Fibroblast of lung (primary cell): ENCODE measurements around the gene ACTMAP.

Experiments
- EZH2 ChIP-seq: IDR thresholded peaks from 2 replicates; pipeline ENCODE4 v1.5.1; 2012; ENCODE audit warnings: low read length, control low read depth, mild to moderate bottlenecking; ENCODE audit errors: missing control alignments
- TF ChIP-seq, protein P1 (sequence below), 2 donors: IDR thresholded peaks in 1 of 2; conservative IDR thresholded peaks in 1 of 2; 1 replicate in 1 of 2; 2 replicates in 1 of 2; pipeline ENCODE4 v1.5.1; 2011 to 2012; ENCODE audit warnings: low read length in 2 of 2, control low read depth in 1 of 2, inconsistent platforms in 1 of 2, low read depth in 1 of 2, mild to moderate bottlenecking in 1 of 2

DNA sequence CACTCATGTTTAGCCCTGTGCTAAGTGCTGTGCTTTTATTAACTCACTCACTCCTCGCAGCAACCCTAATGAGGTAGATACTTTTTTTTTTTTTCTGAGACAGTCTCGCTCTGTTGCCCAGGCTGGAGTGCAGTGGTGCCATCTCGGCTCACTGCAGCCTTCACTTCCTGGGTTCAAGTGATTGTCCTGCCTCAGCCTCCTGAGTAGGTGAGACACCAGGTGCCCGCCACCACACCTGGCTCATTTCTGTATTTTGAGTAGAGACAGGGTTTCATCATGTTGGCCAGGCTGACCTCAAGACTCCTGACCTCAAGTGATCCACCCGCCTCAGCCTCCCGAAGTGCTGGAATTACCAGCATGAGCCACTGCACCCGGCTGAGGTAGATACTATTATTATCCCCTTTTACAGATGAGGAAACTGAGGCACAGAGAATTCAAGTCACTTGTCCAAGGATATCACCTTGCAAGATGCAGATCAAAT, 30.8 kb downstream of the ACTMAP start:
- TF ChIP-seq, protein P1, sequence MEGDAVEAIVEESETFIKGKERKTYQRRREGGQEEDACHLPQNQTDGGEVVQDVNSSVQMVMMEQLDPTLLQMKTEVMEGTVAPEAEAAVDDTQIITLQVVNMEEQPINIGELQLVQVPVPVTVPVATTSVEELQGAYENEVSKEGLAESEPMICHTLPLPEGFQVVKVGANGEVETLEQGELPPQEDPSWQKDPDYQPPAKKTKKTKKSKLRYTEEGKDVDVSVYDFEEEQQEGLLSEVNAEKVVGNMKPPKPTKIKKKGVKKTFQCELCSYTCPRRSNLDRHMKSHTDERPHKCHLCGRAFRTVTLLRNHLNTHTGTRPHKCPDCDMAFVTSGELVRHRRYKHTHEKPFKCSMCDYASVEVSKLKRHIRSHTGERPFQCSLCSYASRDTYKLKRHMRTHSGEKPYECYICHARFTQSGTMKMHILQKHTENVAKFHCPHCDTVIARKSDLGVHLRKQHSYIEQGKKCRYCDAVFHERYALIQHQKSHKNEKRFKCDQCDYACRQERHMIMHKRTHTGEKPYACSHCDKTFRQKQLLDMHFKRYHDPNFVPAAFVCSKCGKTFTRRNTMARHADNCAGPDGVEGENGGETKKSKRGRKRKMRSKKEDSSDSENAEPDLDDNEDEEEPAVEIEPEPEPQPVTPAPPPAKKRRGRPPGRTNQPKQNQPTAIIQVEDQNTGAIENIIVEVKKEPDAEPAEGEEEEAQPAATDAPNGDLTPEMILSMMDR (conservative IDR thresholded peaks at IDR 0.05 in 1 of 2, IDR thresholded peaks at IDR 0.05 in 1 of 2; ENCODE audit: low read depth in 1 of 2, low read length in 2 of 2), result no peak
- no peak for TF ChIP-seq EZH2
